Measurements from ENCODE around the gene SHQ1.

DNA sequence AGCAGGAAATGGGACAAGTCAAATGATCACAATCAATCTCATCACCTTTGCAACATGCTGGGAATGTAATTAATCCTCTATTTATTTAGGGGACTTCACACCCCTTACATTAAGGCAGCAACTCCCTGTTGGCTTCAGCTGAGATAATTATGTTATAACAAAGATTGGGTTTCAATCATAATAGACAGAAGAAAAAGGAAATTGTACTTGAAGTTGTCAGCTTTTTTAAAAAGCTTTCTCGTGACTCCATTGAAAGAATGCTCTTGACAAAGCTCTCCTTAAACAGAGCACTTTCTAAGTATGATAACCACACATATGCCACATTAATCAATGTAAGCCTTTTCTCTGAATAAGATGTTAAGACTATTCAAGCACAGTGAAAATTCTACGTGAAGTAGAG lies 65.7 kb downstream of the SHQ1 start:
- TF ChIP-seq SNAI2 (CRISPR knock-in tag; IDR thresholded peaks at IDR 0.05) (no peak), PATZ1 (CRISPR knock-in tag; IDR thresholded peaks at IDR 0.05; ENCODE audit: borderline replicate concordance) (no peak), PPARA (CRISPR knock-in tag; IDR thresholded peaks at IDR 0.05; ENCODE audit: borderline replicate concordance) (no peak), ZFP3 (CRISPR knock-in tag; IDR thresholded peaks at IDR 0.05) (no peak), ZFP30 (CRISPR knock-in tag; IDR thresholded peaks at IDR 0.05) (no peak), RARB (CRISPR knock-in tag; IDR thresholded peaks at IDR 0.05) (no peak), ARNTL (CRISPR knock-in tag; IDR thresholded peaks at IDR 0.05; ENCODE audit: borderline replicate concordance, low read depth) (no peak), CREB5 (CRISPR knock-in tag; IDR thresholded peaks at IDR 0.05; ENCODE audit: low read depth) (no peak), ZC3H10 (CRISPR knock-in tag; IDR thresholded peaks at IDR 0.05) (no peak), GLIS3 (CRISPR knock-in tag; IDR thresholded peaks at IDR 0.05) (no peak), ZNF565 (CRISPR knock-in tag; conservative IDR thresholded peaks at IDR 0.05; ENCODE audit: low read depth) (no peak), TOX (CRISPR knock-in tag; IDR thresholded peaks at IDR 0.05; ENCODE audit: borderline replicate concordance) (no peak)

All from SK-N-SH treated with all-trans-retinoic acid at 6 μM for 48 hours (cell line).